Inferior parietal cortex (tissue), 1 donor: Measurements from ENCODE around the gene MYEOV.

Experiments
- DNase-seq: peaks from one replicate; pipeline ENCODE4 v3.0.0-alpha.2; 2016; ENCODE audit errors: extremely low spot score

The MYEOV gene

DNA sequence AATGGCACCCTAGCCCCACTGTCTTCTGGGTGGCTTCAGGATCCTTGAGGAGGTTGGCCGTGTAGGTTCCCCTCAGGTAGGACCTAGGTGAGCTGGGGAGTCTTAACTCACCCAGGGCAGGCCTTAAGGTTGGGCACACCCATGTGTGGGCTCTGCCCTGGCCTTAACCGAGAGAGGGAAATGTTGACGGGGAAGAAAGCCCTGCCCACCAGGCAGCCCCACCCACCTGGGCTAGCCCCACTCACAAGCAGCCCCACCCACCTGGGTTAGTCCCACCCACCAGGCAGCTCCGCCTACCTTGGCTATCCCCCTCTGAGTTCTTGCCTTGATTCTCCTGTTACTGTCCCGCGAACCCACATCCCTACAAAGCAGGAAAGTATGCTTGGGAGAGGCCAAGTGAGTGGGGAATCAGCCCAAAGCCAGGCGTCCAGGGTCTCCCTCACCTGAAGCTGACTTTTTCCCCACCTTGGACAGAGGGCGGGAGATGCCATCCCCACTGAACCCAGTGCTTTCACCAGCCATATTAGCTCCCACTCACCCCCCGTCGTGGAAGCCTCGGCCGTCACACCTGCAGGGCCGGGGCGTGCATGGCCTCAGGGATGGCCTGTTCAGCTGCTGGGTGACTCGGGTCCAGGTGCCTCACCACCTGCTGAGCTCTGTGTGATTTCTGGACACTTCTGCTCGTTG is at the start of gene MYEOV:
TSS of gene MYEOV (plus strand) at position 337 of the 687 bp plus-strand sequence. CDS start 1,200 bp downstream, outside the sequence.
- no peak for DNase-seq

DNA sequence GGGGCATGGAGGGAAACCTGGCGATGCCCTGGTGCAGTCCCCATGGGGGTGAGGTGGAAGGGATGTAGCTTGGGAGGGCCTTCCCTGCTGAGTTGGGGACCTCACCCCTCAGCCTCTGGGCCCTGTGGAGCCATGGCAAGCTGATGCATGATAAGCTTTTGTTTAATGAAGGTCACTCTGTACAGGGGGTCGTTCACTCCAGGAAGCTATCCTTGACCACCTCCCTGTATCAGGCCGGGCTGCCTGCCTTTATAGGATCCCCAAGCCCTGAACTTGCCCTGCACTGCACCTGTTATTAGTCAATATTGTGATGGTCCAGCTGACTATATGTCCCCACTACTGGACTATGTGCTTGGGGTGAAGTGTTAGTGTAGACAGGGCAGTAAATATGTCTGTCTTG is 49.7 kb upstream of the MYEOV start:
- no peak for DNase-seq

DNA sequence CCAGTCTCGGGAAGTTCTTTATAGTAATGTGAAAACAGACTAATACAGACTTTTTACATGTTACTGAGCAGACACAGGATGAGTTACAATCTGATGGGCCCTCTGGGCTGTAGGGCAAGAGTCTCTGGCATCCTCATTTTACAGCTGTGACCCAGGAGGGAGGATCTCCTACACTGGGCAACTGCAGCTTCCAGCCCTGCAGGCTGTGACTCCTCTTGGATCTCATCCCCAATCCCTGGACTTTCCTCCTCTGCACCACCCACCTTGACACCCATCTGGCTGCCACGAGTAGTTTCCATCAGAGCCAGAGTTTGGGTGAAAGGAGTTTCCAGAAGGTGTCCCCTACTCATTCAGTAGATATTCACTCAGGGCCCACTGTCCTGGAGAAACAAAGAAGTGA is 48.9 kb upstream of the MYEOV start:
- DNase-seq, result no peak

DNA sequence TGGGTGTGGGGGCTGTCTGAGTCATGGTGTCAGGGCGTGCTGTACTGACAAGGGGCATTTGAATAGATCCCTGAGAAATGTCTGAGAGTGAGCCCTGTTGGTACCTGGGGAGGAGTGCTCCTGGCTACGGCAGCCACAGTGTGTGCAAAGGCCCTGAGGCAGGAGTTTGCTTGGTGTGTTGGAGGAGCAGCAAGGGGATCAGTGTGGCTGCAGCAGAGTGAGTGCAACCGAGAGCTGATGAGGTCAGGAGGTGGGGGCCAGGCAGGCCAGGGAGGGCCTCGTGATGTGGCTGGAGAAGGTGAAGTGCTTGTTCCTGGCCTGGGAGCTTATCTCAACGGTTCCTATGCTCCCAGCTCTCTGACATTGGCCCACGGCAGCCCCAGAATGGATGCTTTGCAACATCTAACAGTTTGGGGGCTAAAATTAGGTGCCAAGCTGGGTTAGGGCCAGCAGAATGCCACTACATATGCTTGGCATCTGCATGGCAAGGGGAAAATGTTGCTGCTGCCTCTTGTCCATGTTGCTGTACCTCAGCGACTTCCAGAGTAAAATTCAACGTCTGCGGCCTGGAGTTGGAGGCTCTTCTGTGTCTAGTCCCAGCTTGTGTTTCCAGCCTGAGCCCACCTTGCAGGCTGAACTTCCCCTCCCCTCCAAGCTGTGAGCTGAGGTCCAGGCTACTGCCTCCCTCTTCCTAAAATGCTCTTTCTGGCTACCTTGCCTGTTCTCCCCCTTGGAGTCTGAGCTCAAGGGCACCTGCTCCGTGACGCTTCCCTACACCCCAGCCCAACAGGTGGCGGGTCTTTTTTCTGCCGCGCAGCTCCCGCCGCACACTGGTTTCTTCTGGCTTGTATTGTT is 48.2 kb upstream of the MYEOV start:
- DNase-seq, result no peak

DNA sequence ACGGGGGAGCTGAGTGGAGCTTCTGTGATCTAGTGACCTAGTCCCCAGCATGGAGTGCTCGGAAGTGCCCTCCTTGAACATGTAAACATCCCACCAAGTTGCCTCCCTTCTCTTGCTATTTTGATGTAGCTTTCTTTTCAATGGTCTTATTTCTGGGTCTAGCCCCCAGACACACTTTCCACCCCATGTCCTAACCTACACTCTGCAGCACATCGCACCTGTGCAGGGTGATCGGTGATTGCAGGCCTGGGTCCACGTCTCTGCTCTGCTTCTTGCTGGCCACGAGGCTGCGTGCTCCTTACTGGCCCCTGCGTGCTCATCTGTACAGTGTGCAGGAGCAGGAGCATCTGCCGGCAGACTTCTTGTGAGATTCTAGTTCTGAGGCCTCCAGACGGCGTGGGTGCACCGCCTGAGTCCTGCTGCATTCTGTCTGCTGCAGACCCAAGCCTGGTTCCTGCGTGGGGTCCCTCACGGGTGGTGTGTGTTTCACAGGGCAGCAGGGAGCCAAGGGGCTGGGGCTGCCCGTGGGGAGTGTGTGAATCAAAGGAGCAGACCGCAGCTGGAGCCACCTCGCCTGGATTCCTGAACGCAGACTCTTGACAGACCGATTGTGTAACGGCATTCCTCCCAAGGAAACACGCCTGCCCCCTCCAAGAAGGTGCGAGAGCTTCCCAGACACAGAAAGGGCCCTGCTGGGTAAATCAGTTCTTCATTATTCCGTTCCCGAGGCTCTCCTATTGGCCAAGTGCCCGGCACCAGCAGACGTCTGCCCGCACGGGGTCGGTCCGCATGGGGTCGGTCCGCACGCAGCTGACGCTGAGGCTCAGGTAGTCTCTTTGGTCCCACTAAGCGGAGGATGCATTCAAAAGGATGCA is 44.4 kb upstream of the MYEOV start:
- DNase-seq, result no peak

DNA sequence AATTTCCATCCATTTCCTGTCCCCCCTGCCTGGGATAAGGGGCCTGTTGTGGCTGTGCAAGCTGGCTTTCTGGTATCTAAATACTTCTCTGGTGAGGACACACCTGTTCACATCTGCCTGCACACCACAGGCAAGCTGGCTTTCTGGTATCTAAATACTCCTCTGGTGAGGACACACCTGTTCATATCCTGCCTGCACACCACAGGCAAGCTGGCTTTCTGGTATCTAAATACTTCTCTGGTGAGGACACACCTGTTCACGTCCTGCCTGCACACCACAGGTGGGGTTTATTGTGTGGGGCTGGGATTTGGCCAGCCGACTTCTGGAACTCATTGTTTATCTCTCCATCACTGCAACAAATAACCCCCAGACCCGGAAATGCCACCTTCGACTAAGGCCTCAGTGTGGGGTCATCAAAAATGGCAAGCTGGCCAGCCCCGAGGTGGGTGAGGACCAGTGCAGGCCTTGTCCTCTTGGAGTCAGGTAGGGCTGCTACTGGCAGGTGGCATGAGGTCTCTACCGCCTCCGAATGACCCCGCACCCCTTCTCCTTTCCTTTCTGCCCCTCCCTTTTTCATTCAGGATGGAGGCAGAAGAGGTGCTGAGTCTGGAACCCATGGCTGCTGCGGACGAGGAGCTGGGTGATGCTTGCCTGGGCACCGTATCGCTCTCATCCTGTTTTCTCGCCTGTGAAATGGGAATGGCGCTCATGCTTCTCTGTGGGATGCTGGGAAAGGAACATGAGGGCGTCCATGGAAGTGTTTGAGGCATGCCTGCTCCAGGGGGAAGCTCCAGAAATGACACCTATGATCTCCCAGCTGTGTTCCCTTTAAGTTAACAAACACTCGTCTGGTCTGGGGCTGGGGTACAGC is 43.5 kb upstream of the MYEOV start:
- DNase-seq, result no peak

DNA sequence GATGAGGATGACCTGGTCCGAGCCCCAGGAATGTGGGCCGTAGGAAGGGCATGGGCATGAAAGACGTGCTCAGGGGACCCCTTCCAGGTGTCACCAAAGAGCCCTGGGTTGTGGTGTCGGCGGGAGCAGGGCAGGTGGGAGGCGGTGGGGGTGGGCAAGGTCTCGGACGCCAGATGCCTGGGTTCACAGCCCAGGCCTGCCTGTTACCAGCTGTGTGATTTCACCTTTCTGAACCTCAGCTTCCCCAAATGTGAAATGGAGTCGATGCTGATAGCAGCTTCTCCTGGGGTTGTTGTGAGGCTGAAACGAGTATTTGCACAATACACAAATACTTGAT is 42.9 kb upstream of the MYEOV start:
- DNase-seq, result no peak

DNA sequence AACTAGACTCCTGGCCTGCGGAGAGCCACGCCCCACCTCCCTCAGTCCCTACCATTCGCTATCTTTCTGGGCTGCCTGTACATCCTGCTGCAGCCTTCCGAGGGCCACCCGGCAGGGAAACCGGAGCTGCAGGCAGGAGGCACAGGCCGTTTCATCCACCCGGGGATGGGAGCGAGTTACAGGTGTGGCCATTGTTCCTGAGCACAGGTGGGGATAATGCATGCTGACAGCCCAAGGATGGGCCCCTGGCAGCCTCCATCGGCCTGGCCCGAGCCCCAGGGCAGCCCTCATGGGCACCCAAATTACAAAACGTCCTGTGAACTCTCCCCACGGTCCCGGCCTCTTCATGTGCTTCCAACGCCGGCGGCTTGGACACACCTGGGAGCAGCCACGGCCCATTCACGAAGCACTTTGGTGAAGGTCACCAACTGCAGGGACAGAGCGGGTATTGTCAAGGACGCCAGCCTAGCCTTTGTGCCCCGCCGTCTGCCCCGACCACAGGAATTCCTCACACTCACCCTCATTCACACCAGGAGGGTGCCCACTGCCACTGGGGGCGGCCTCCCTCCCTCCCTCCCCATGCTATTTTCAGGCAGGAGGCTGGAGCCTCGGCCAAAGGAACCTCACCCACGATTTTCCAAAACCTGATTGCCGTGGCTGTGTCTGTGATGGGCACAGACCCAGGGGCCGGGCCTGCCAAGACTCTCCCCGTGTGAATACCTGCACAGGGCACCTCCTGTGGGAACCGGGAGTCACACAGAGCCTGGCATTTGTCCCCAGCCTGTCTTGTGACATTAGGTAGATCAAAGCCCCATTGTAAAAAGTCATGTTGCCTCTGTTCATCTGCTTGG is 42.1 kb upstream of the MYEOV start:
- DNase-seq, result no peak

DNA sequence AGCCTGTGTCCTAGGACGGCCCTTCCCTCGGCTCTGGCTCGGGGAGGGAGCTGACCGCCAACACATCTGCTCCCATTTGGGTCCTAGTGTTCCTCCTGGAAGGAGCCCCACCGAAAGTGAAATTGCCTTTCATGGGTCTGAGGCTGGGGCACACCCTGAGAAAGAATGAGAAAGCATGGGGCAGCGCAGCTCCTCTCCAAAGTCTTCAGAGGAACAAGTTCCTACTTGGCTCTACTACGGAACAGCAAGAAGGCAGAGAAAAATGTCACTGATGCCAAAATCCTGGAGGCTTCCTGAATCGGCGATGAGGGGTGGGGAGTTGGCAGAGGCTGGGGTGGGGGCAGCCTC is 41.5 kb upstream of the MYEOV start:
- DNase-seq, result no peak

DNA sequence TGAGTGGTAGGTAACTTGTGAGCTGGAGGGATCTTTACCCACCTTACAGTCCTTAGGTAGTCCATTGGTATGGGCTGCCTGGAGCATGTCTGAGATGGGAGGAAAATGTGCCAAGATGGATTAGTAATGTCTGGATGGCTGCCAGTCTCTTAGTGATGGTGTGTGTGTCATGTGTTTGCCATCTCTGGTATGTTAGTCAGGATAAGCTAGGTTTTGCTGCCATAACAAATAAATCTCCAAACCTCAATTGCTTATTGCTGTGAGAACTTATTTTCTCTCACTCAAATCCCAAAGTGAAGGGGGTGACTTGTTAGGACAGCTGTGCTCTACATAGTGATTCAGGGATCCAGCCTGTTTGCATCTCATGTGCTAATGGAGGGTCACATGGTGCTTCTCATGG is 40.9 kb upstream of the MYEOV start:
- no peak for DNase-seq

DNA sequence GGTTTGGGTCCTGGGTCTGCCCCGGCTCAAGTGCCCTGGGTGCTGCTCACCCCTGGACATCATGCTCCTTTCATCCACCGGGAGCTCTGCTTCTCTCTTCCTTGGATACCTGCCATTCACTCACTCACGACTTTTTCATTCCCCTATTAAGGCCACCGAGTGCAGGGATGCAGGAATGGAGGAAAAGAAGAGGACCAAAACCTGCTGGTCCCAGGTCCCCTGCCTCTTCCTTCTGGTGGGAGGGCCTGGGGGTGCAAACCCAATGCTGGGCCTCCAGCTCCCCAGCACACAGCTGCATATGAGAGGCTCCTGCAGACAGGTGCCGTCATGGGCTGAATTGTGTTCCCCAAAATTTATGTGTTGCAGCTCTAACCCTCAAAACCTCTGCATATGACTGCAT is 36.8 kb upstream of the MYEOV start:
- no peak for DNase-seq

DNA sequence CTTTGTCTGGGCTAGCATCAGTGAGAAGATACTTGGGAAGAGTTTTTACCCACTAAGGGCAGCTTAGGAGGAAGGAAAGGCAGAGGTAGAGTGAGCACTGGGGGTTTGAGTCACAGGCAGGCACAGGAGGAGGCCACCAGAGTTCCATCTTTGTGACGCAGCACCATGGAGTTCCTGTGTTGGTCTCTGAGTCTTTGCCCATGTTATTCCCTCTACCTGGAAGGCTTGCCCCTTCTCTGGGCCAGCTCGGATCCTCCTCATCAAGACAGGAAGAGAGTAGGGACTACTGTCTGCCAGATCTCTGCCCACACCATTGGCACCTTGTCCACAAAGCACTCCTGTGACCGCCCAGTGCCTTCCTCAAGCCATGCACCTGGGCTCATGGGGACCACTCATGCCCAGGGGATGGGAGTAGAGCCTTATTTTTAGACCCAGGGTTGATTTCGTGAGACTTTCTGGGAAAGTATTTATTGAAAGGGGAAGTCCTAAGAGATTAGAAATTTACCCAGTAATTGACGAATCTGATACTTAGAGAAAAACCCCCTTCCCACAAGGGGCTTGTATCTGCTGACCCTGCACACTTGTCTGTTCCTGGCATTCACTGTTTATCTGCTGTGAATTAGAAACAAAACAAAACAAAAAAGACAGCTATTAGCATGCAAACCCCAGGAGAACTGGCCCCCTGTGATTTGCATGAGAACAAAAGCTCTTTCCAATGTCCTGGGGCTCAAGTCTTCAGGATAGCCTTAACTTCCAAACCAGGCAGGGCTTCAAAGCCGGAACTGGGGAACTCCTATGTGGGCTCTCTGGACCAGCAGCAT is 35.9 kb upstream of the MYEOV start:
- no peak for DNase-seq

DNA sequence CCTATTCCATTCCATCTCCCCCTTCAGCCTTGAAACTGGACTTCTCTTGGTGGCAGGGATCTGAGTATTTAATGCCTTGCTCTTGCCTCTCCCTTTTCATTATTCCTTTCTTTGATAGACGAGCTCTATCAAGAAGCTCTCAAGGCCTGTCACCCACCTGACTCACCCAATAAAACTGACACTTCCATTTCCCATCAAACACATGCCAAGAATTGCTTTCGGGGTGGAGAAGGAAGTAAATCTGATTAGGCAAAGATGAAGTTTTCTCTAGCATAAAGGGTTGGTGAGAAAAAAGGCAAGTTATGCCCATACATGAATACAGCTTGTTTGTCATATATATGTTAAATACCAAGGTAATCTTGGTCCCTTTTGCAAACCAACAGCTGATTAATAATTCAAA is 34.9 kb upstream of the MYEOV start:
- no peak for DNase-seq

DNA sequence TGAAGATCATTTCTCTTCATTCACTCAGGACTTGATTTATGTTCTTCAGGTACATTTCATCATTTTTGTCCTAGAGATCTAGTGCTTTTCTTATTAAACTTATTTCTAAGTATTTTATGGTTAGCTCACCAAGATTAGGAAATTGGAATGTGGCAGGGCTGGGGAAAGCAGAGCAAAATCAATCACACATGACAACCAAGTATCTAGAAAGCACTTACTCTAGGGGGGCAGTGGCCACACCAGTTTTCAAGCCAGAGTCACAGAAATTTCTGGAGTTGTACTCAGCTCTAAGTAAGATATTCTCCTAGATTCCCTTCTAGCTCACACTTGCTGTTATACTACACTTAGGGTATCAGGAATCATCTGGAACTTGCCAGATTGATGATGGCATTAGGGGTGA is 33.3 kb upstream of the MYEOV start:
- no peak for DNase-seq

DNA sequence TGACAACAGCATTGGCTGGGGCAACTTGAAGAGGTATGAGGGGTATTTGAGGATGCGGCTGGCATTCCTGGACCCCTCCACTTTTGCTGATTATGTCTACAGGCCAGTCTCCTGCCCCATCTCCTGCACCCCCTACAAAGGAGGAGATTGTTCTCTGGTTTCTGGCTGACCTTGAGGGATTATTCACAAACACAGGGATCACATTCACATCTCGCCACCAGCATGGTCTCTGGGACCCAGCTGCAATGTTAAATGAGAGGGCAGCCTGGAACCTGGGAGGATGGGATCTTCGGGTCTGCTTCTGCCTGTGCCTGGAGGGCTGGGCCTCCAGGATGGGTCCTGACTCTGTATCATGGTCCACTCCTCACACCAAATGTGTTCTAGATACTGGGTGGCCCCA is 32.8 kb upstream of the MYEOV start:
- no peak for DNase-seq

DNA sequence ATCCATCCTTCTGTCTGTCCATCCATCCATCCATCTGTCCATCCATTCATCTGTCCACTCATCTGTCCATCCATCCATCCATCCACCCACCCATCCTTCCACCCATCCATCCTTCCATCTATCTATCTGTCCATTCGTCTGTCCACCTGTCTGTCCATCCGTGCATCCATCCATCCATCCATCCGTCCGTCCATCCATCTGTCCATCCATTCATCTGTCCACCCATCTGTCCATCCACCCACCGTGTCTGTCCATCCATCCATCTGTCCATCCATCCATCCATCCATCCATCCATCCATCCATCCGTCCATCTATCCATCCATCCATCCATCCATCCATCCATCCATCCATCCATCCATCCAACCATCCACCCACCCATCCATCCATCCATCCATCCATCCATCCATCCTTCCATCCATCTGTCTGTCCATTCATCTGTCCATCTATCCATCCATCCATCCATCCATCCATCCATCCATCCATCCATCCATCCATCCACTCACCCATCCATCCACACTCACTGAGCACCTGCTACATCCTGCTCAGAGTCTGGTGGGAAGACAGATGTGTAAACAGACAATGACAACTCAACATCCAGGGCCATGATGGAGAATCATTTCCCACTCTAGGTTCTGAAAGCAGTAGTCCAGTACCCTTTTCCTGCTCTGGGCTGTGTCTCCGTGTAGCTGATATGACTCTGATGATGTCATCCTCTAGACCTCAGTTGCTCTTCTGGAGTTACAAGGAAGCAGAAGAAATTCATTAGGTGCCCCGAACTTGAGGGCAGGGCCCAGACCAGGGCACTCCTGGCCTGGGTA is 30.8 kb upstream of the MYEOV start:
- DNase-seq, result no peak

DNA sequence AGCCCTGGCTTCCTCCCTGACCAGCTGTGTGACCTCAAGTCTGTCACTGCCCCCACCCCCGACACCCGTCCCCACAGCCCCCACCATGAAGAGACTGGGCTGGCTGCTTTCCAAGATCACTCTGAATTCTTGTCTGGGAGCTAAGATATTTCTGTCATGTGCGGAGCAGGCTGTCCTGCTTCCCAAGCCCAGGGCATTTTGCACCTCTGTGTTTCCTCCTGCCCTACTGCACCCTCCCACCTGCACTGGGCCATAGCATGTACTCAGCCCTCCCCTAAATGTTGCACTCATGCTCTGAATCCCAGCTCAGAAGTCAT is 30.3 kb upstream of the MYEOV start:
- no peak for DNase-seq

DNA sequence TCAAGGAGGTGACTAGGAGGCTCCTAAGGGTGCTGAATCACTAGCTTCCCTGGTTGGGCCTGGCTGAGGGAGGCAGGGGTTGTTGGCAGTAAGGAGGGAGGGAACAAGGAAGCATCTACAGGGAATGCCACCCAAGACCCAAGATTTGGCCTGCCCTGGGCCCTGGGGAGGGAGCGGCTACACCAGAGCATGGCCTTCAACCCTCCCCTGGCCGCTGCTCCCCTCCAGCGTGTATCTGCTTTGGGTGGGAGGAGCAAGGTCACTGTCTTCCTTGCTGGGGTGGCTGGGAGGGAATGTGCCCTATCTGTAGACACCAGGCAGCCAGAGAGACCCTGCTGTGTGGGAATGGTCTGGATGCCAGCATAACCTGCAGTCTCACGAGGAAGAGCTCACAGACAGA is 29.5 kb upstream of the MYEOV start:
- DNase-seq, result no peak

DNA sequence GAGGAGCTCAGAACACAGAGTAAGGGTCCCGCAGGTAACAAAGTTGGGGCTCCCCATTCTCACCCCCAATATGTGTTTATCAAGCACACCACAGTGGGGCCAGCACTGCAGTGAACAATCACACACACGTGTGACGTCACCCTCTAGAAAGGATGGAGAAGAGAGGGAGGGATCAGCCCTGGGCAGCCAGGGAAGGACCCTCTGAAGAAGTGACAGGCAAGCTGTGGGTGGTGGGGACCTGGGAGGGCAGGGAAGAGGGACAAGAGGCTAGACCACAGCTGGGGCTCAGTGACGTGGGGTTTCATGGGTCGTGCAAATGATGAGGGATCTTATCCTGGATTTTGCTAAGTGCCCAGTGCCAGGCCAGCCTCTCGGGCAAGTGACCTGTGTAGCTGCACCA is 28.7 kb upstream of the MYEOV start:
- DNase-seq, result no peak
